HepG2 (cell line): ENCODE data around the gene EP300.

ENCODE experiments used
- CHD4 ChIP-seq: fragments of 200-600 bp; sonication (generic); IDR thresholded peaks from 2 replicates; pipeline ENCODE4 v1.7.0; 2017; ENCODE audit warnings: mild to moderate bottlenecking, low read length, borderline replicate concordance
- KLF16 ChIP-seq, 2 experiments: sonication (generic) in 1 of 2; formaldehyde crosslinking in 1 of 2; IDR thresholded peaks; 2 replicates each; pipeline versions ENCODE4 v1.6.1 to v1.8.0; 2016 to 2023; ENCODE audit warnings: missing genetic modification reagents in 2 of 2, missing compliant biosample characterization in 1 of 2
- SMARCE1 ChIP-seq: fragments of 450-650 bp; IDR thresholded peaks from 2 replicates; pipeline ENCODE4 v1.6.1; 2017; ENCODE audit warnings: borderline replicate concordance
- SYNCRIP ChIP-seq: fragments of 200-400 bp; formaldehyde crosslinking; IDR thresholded peaks from 2 replicates; pipeline ENCODE4 v1.6.1; 2018; ENCODE audit warnings: mild to moderate bottlenecking, low read depth, low read length; ENCODE audit not compliant: insufficient read depth
- ZBTB46 ChIP-seq: sonication (generic); formaldehyde crosslinking; IDR thresholded peaks from 2 replicates; pipeline ENCODE4 v1.4.0; 2020; ENCODE audit warnings: mild to moderate bottlenecking, missing genetic modification reagents, borderline replicate concordance

GRCh38 chr22:41215409-41215808 is 123.0 kb downstream of the EP300 start:
- TF ChIP-seq SYNCRIP (no peak), ZBTB46 (CRISPR knock-in tag) (no peak), SMARCE1 (no peak), CHD4 (no peak), KLF16 (CRISPR knock-in tag; IDR thresholded peaks at IDR 0.05) (no peak)
